ENCODE measurements around the gene CETN3. TPM values are rescaled to one million over a fixed set of nuclear protein-coding genes. Genes with fewer than 3 reads are reported as not detected.

The CETN3 gene
- total and polyA plus RNA-seq, 2 of the 8 experiments (the other 6 are each of a cell fraction or from before 2014, with no cell fraction given), result 4.8 to 43.8 TPM

GRCh38 chr5:90390326-90390725, 19.2 kb downstream of the CETN3 start:
- no peak overlapping the region for H3K14ac ChIP-seq (ENCODE audit: insufficient read length)
- no peak overlapping the region for H3K9ac ChIP-seq (replicated peaks in 1 of 4; ENCODE audit: extremely low read depth in 1 of 4, low read depth in 3 of 4, low read length in 3 of 4)
- ChIA-PET CTCF (ENCODE audit: partially characterized antibody) (interaction anchor here (0.9 to 2.1 kb wide), 7 partner anchors 10 to 217 kb away, joined by 3 to 10 read pairs (median 4); partner anchors contain the start of gene LYSMD3), POLR2A (ENCODE audit: partially characterized antibody) (interaction anchor here (0.9 to 1.0 kb wide), 2 partner anchors 19 to 86 kb away, joined by 3 to 4 read pairs; partner anchors contain the start of gene CETN3)
- no peak overlapping the region for H3K18ac ChIP-seq (ENCODE audit: extremely low read depth, low read length)
- no peaks in the 10 kb centered on the region for H3K79me2 ChIP-seq (ENCODE audit: control insufficient read depth in 1 of 2, insufficient read depth in 2 of 2, low read length in 2 of 2)
- H2AK5ac ChIP-seq (ENCODE audit: low read depth, low read length), result no peak overlapping the region
- no peaks in the 10 kb centered on the region for H3K4me1 ChIP-seq (replicated peaks in 1 of 4; ENCODE audit: control insufficient read depth in 3 of 4, insufficient read depth in 4 of 4, low read length in 3 of 4)
- H3K4me3 ChIP-seq (ENCODE audit: extremely low read depth in 1 of 4, insufficient read depth in 2 of 4, low read depth in 3 of 4, low read length in 4 of 4), result no peak overlapping the region
- no peaks in the 10 kb centered on the region for H4K20me1 ChIP-seq (replicated peaks in 1 of 2; ENCODE audit: control insufficient read depth in 1 of 2, insufficient read depth in 2 of 2, low read length in 2 of 2)
- H2AFZ ChIP-seq (ENCODE audit: low read length), result no peak overlapping the region
- peaks cover 0 to 13% (median 0%) of the 10 kb centered on the region in 4 experiments; a peak in 1 of 8 replicates for H3K36me3 ChIP-seq (ENCODE audit: control insufficient read depth in 2 of 4, insufficient read depth in 4 of 4, low read length in 3 of 4)
- no peak overlapping the region for H4K5ac ChIP-seq (ENCODE audit: insufficient read length, low read depth, low read length)
- H3K56ac ChIP-seq (replicated peaks; ENCODE audit: insufficient read length, low read depth, low read length), result no peak overlapping the region
- no peak overlapping the region for H2BK12ac ChIP-seq (ENCODE audit: low read depth, low read length)
- no peak overlapping the region for H2BK120ac ChIP-seq (replicated peaks; ENCODE audit: low read depth, low read length)
- WGBS, 2 experiments (ENCODE audit: extremely low coverage in 1 of 2, insufficient coverage in 1 of 2, insufficient read length in 1 of 2, insufficient replicate concordance in 2 of 2, low coverage in 1 of 2, low lambda C conversion rate in 2 of 2, missing lambda C conversion rate in 1 of 2), result 94% methylated on average over 2 of the region's 2 CpGs; no CpG with 5 or more reads in 1 of the 2 experiments
- TF ChIP-seq CBX8 (IDR thresholded peaks at IDR 0.05; ENCODE audit: borderline replicate concordance, low read depth, low read length) (no peak), YY1 (IDR thresholded peaks at IDR 0.05; ENCODE audit: low read depth, low read length) (no peak), ASH2L (IDR thresholded peaks at IDR 0.05; ENCODE audit: low read length) (no peak), RBBP5 (IDR thresholded peaks at IDR 0.05; ENCODE audit: borderline replicate concordance, low read depth, low read length) (no peak), BACH1 (IDR thresholded peaks at IDR 0.05; ENCODE audit: low read length) (no peak), HDAC2 (IDR thresholded peaks at IDR 0.05; ENCODE audit: borderline replicate concordance in 1 of 2, low read depth in 2 of 2, low read length in 2 of 2) (no peak), KDM1A (IDR thresholded peaks at IDR 0.05; ENCODE audit: borderline replicate concordance, low read length) (no peak)
- H4K8ac ChIP-seq (ENCODE audit: extremely low read depth, insufficient read depth, low read length), result no peak overlapping the region
- DNase-seq (ENCODE audit: low read depth in 1 of 2, low spot score in 2 of 2) (no peak), FAIRE-seq (no peak)
- no peaks in the 10 kb centered on the region for H3K79me1 ChIP-seq (ENCODE audit: low read depth, low read length)
- no peak overlapping the region for H3K4ac ChIP-seq (replicated peaks; ENCODE audit: insufficient read length, low read depth, low read length)
- no peak overlapping the region for H3K4me2 ChIP-seq (ENCODE audit: insufficient read depth in 1 of 2, low read depth in 2 of 2, low read length in 2 of 2)
- no peak overlapping the region for H2BK20ac ChIP-seq (ENCODE audit: low read length)
- no peaks in the 10 kb centered on the region for H3K23me2 ChIP-seq (ENCODE audit: low read depth, low read length)
- H3K23ac ChIP-seq (ENCODE audit: insufficient read length), result no peak overlapping the region
- H3K27ac ChIP-seq (ENCODE audit: low read depth, low read length), result no peak overlapping the region
- H2BK15ac ChIP-seq (ENCODE audit: low read length), result no peak overlapping the region
- no peak overlapping the region for H2BK5ac ChIP-seq (ENCODE audit: low read depth, low read length)
- H3K27me3 ChIP-seq (replicated peaks in 1 of 4; ENCODE audit: control insufficient read depth in 3 of 4, extremely low read depth in 1 of 4, insufficient read depth in 3 of 4, low read length in 3 of 4), result no peaks in the 10 kb centered on the region
- no peak overlapping the region for H4K91ac ChIP-seq (replicated peaks; ENCODE audit: insufficient read length, low read length)
- no peaks in the 10 kb centered on the region for H3K9me3 ChIP-seq (ENCODE audit: insufficient read depth in 2 of 2, low read depth in 1 of 2, low read length in 1 of 2)

All from H1 (cell line).